GM21423 (cell line): ENCODE measurements around the gene GPATCH3.
"Not testable (repeated sequence)": the region's sequence is repeated elsewhere in the genome, so short reads cannot be mapped to it uniquely, and the experiment has no call there.

ENCODE experiments used
- ATAC-seq: cut with Tn5 transposase; IDR thresholded peaks from one replicate; pipeline ENCODE4 v1.9.1; 2021; ENCODE audit warnings: mild to moderate bottlenecking, moderate library complexity; ENCODE audit not compliant: unreplicated experiment

The GPATCH3 gene

GRCh38 chr1:26913389-26913753 lies 13.1 kb upstream of the GPATCH3 start:
- no peak for ATAC-seq

- ATAC-seq: no peak
Observed at GRCh38 chr1:26912147-26912490, 11.9 kb upstream of the GPATCH3 start.

- ATAC-seq: no peak
Observed at GRCh38 chr1:26911399-26912146, 11.3 kb upstream of the GPATCH3 start.

GRCh38 chr1:26910343-26911160 lies 10.3 kb upstream of the GPATCH3 start:
- no peak for ATAC-seq

- no peak for ATAC-seq
Observed at GRCh38 chr1:26909951-26910342, 9.7 kb upstream of the GPATCH3 start.

GRCh38 chr1:26907071-26907917 lies 7.0 kb upstream of the GPATCH3 start:
- no peak for ATAC-seq

- ATAC-seq: no peak
Observed at GRCh38 chr1:26900815-26901511, 696 bp upstream of the GPATCH3 start.

- ATAC-seq: no peak
Observed at GRCh38 chr1:26897351-26897750, 2.9 kb downstream of the GPATCH3 start.

- no peak for ATAC-seq
Observed at GRCh38 chr1:26894263-26894662, 6.0 kb downstream of the GPATCH3 start.

GRCh38 chr1:26890467-26890796 lies 9.8 kb downstream of the GPATCH3 start:
- peak; percentile 13 for ATAC-seq

- ATAC-seq: peak; percentile 89
Observed at GRCh38 chr1:26889551-26890466, 10.5 kb downstream of the GPATCH3 start, which contains the start of gene GPN2. GPN2 (minus strand) TSS chr1:26890283; CDS start chr1:26890096, 187 bp downstream.

GRCh38 chr1:26888231-26888630 lies 12.0 kb downstream of the GPATCH3 start:
- no peak for ATAC-seq

GRCh38 chr1:26887125-26887524 lies 13.1 kb downstream of the GPATCH3 start:
- ATAC-seq: no peak

GRCh38 chr1:26882696-26883463 lies 17.4 kb downstream of the GPATCH3 start:
- ATAC-seq: no peak

- ATAC-seq: not testable (repeated sequence)
Observed at GRCh38 chr1:26881611-26882010, 18.7 kb downstream of the GPATCH3 start.

- ATAC-seq: no peak
Observed at GRCh38 chr1:26879793-26880192, 20.5 kb downstream of the GPATCH3 start.

GRCh38 chr1:26877326-26877725 lies 22.9 kb downstream of the GPATCH3 start:
- no peak for ATAC-seq

GRCh38 chr1:26874896-26875295 lies 25.4 kb downstream of the GPATCH3 start:
- no peak for ATAC-seq

- not testable (repeated sequence) for ATAC-seq
Observed at GRCh38 chr1:26873097-26873496, 27.2 kb downstream of the GPATCH3 start.
